Measurements from ENCODE around the gene KCNJ14. TPM values are rescaled to one million over a fixed set of nuclear protein-coding genes. Genes with fewer than 3 reads are reported as not detected.

KCNJ14 gene
- polyA plus RNA-seq, 3 donors, result 0.09 to 0.56 TPM; not detected in 1

DNA sequence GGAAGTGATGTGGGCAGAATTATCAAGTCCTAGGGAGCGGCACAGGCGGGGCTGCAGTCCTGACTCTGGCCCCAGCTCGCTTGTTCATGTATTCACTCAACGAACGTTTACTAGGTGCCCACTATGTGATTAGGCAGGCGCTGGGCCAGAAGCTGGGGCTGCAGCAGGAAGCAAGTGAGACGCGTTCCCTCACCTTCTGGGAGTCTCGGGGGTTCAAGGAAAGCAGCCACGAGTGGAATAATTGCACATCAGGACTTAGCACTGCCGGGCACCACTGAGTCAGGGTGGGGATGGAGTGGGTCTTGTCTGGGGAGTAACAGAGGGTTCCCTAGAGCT lies 58.7 kb downstream of the KCNJ14 start:
- Mint-ChIP-seq H3K36me3 (peaks cover 0 to 5% of the 10 kb centered on the region in 2 donors), H3K4me1 (peaks cover 11% of the 10 kb centered on the region), H3K27me3 (ENCODE audit: low read depth in 3 of 3) (peaks cover 3 to 27% (median 17%) of the 10 kb centered on the region in 3 donors), H3K9me3 (peaks cover 0 to 9% (median 6%) of the 10 kb centered on the region in 7 donors), H3K4me3 (no peak overlapping the region), H3K27ac (peak overlapping the region in 1 of 7 donors; percentile 57)
- TF ChIP-seq, protein P1, sequence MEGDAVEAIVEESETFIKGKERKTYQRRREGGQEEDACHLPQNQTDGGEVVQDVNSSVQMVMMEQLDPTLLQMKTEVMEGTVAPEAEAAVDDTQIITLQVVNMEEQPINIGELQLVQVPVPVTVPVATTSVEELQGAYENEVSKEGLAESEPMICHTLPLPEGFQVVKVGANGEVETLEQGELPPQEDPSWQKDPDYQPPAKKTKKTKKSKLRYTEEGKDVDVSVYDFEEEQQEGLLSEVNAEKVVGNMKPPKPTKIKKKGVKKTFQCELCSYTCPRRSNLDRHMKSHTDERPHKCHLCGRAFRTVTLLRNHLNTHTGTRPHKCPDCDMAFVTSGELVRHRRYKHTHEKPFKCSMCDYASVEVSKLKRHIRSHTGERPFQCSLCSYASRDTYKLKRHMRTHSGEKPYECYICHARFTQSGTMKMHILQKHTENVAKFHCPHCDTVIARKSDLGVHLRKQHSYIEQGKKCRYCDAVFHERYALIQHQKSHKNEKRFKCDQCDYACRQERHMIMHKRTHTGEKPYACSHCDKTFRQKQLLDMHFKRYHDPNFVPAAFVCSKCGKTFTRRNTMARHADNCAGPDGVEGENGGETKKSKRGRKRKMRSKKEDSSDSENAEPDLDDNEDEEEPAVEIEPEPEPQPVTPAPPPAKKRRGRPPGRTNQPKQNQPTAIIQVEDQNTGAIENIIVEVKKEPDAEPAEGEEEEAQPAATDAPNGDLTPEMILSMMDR (IDR thresholded peaks at IDR 0.05), result no peak
- 65% methylated on average over 7 of the region's 11 CpGs for WGBS (ENCODE audit: insufficient coverage)
- H3K27ac ChIP-seq (ENCODE audit: low read depth in 1 of 2, low read length in 2 of 2), result no peak overlapping the region
- peak overlapping the region in 1 of 3 experiments; percentile 92 for H3K4me3 ChIP-seq (replicated peaks in 1 of 3; ENCODE audit: low read depth in 2 of 3, low read length in 3 of 3)
- no peaks in the 10 kb centered on the region for H4K20me1 ChIP-seq (ENCODE audit: insufficient read depth, low read length)
- peaks cover 20 to 37% of the 10 kb centered on the region in 2 donors for H3K27me3 ChIP-seq (ENCODE audit: control insufficient read depth in 2 of 2, insufficient read depth in 2 of 2, low read length in 2 of 2)
- no peaks in the 10 kb centered on the region for H3K79me2 ChIP-seq (ENCODE audit: insufficient read depth, low read length)
- DNase-seq, result no peak
- H3K9ac ChIP-seq (ENCODE audit: insufficient read depth, low read length, poor library complexity, severe bottlenecking), result no peak overlapping the region
- peaks cover 4 to 11% of the 10 kb centered on the region in 2 donors for H3K9me3 ChIP-seq (replicated peaks in 1 of 2; ENCODE audit: control insufficient read depth in 1 of 2, insufficient read depth in 1 of 2, low read length in 2 of 2)
- no peaks in the 10 kb centered on the region for H3K36me3 ChIP-seq (replicated peaks in 1 of 2; ENCODE audit: control insufficient read depth in 1 of 2, insufficient read depth in 2 of 2, low read length in 2 of 2)
- intact Hi-C loops (cut with micrococcal nuclease), result no loop called here
- H3K4me2 ChIP-seq (replicated peaks; ENCODE audit: extremely low read depth, low read length, poor library complexity, severe bottlenecking), result peak overlapping the region; percentile 99
- H2AFZ ChIP-seq (ENCODE audit: insufficient read depth, low read depth, low read length, poor library complexity, severe bottlenecking), result peak overlapping the region; percentile 97
- peaks cover 11 to 19% of the 10 kb centered on the region in 2 donors for H3K4me1 ChIP-seq (ENCODE audit: control insufficient read depth in 1 of 2, insufficient read depth in 2 of 2, low read length in 2 of 2)

DNA sequence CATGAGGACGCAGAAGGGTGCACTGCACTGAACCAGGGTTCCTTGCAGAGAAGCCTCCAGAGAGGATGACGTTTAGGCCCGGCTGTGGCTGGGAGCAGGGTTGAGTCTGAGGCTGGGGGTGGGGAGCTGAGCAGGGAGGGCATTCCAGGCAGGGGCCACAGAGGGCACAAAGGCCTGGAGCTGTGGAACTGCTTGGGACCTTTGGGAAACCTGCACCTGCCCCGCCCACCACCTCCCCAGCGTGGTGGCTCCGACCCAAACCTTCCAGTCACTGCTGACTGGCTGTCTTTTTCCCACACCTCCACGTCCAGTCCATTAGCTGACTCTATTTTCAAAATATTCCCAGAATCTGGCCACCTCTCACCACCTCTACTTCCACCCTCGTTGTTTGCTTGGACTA lies 61.2 kb downstream of the KCNJ14 start:
- no peak overlapping the region for H3K9ac ChIP-seq (ENCODE audit: insufficient read depth, low read length, poor library complexity, severe bottlenecking)
- Mint-ChIP-seq H3K4me3 (no peak overlapping the region), H3K9me3 (peaks cover 0 to 2% (median 0%) of the 10 kb centered on the region in 7 donors), H3K4me1 (peaks cover 3% of the 10 kb centered on the region), H3K36me3 (no peaks in the 10 kb centered on the region), H3K27me3 (ENCODE audit: low read depth in 3 of 3) (peaks cover 3 to 12% (median 5%) of the 10 kb centered on the region in 3 donors), H3K27ac (peak overlapping the region in 1 of 7 donors; percentile 47)
- no peak for DNase-seq
- H3K4me1 ChIP-seq (ENCODE audit: control insufficient read depth in 1 of 2, insufficient read depth in 2 of 2, low read length in 2 of 2), result peaks cover 11 to 12% of the 10 kb centered on the region in 2 donors
- H2AFZ ChIP-seq (ENCODE audit: insufficient read depth, low read depth, low read length, poor library complexity, severe bottlenecking), result no peak overlapping the region
- TF ChIP-seq, protein P1 (IDR thresholded peaks at IDR 0.05), result no peak
- H3K4me3 ChIP-seq (replicated peaks in 1 of 3; ENCODE audit: low read depth in 2 of 3, low read length in 3 of 3), result no peak overlapping the region
- no peak overlapping the region for H3K4me2 ChIP-seq (replicated peaks; ENCODE audit: extremely low read depth, low read length, poor library complexity, severe bottlenecking)
- WGBS (ENCODE audit: insufficient coverage), result 91% methylated on average over 8 of the region's 8 CpGs
- no peaks in the 10 kb centered on the region for H3K36me3 ChIP-seq (replicated peaks in 1 of 2; ENCODE audit: control insufficient read depth in 1 of 2, insufficient read depth in 2 of 2, low read length in 2 of 2)
- no peaks in the 10 kb centered on the region for H4K20me1 ChIP-seq (ENCODE audit: insufficient read depth, low read length)
- no peaks in the 10 kb centered on the region for H3K79me2 ChIP-seq (ENCODE audit: insufficient read depth, low read length)
- peaks cover 0 to 11% of the 10 kb centered on the region in 2 donors for H3K9me3 ChIP-seq (replicated peaks in 1 of 2; ENCODE audit: control insufficient read depth in 1 of 2, insufficient read depth in 1 of 2, low read length in 2 of 2)
- intact Hi-C loops (cut with micrococcal nuclease), result no loop called here
- peaks cover 14 to 19% of the 10 kb centered on the region in 2 donors for H3K27me3 ChIP-seq (ENCODE audit: control insufficient read depth in 2 of 2, insufficient read depth in 2 of 2, low read length in 2 of 2)
- no peak overlapping the region for H3K27ac ChIP-seq (ENCODE audit: low read depth in 1 of 2, low read length in 2 of 2)

Other genes with a start within 250 kb of the KCNJ14 start
- 100 to 1,000 TPM in 1 of 3 donors, 10 to 100 TPM in 2; 76.4 to 122 (median 90.9) TPM for gene CARD8, start 199.7 kb upstream of the KCNJ14 start, polyA plus RNA-seq
- not detected for gene ZNF114, start 185.5 kb upstream of the KCNJ14 start, polyA plus RNA-seq
- gene EMP3, start 130.0 kb upstream of the KCNJ14 start, polyA plus RNA-seq, result 1,000 to 10,000 TPM in 1 of 3 donors, 100 to 1,000 TPM in 2; 802 to 1,036 (median 996) TPM
- 10 to 100 TPM in 1 of 3 donors, 1 to 10 TPM in 2; 1.7 to 11.9 (median 2.1) TPM for gene TMEM143, start 91.6 kb upstream of the KCNJ14 start, polyA plus RNA-seq
- gene SYNGR4, start 91.2 kb upstream of the KCNJ14 start, polyA plus RNA-seq, result not detected
- 10 to 100 TPM; 42.0 to 72.0 (median 51.3) TPM for gene KDELR1, start 64.0 kb upstream of the KCNJ14 start, polyA plus RNA-seq
- gene GRIN2D, start 61.9 kb upstream of the KCNJ14 start, polyA plus RNA-seq, result under 1 TPM in 2 of 3 donors, not detected in 1; 0.13 to 0.29 TPM
- 10 to 100 TPM in 1 of 3 donors, 1 to 10 TPM in 2; 3.7 to 13.9 (median 10.0) TPM for gene GRWD1, start 9.6 kb upstream of the KCNJ14 start, polyA plus RNA-seq
- gene CYTH2, start 13.8 kb downstream of the KCNJ14 start, polyA plus RNA-seq, result 10 to 100 TPM; 21.3 to 48.2 (median 21.7) TPM
- gene LMTK3, start 56.3 kb downstream of the KCNJ14 start, polyA plus RNA-seq, result under 1 TPM in 1 of 3 donors, not detected in 2; 0.08 TPM
- gene SULT2B1, start 96.6 kb downstream of the KCNJ14 start, polyA plus RNA-seq, result under 1 TPM in 2 of 3 donors, not detected in 1; 0.09 to 0.40 TPM
- not detected for gene SPACA4, start 151.2 kb downstream of the KCNJ14 start, polyA plus RNA-seq
- not detected for gene FAM83E, start 159.5 kb downstream of the KCNJ14 start, polyA plus RNA-seq
- gene RPL18, start 163.6 kb downstream of the KCNJ14 start, polyA plus RNA-seq, result 1,000 to 10,000 TPM in 1 of 3 donors, 100 to 1,000 TPM in 2; 803 to 1,540 (median 892) TPM
- gene SPHK2, start 163.9 kb downstream of the KCNJ14 start, polyA plus RNA-seq, result 1 to 10 TPM; 8.5 to 9.4 (median 9.1) TPM
- 10 to 100 TPM; 12.8 to 22.3 (median 17.5) TPM for gene DBP, start 181.8 kb downstream of the KCNJ14 start, polyA plus RNA-seq
- gene CA11, start 190.6 kb downstream of the KCNJ14 start, polyA plus RNA-seq, result 1 to 10 TPM; 1.1 to 4.9 (median 1.8) TPM
- gene NTN5, start 217.4 kb downstream of the KCNJ14 start, polyA plus RNA-seq, result under 1 TPM in 1 of 3 donors, not detected in 2; 0.44 TPM
- gene FUT2, start 240.4 kb downstream of the KCNJ14 start, polyA plus RNA-seq, result not detected